ENCODE data around the gene QPRT.
"Not testable (repeated sequence)": the region's sequence is repeated elsewhere in the genome, so short reads cannot be mapped to it uniquely, and the experiment has no call there.

QPRT gene

DNA sequence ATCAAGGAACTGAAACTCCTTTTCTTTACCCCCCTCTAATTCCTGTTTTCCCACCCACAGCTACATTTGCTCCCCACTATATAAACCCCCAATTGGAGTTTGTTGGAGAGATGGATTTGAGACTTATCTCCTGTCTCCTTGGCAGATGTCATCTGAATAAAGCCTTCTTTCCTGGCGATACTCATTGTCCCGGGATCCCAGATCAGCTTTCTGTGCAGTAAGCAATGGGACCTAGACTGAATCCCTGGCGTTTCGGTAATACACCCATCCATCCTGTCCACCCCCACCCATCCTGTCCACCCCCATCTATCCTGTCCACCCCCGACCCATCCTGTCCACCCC is 22.2 kb downstream of the QPRT start:
- no peak overlapping the region for H3K4me3 ChIP-seq (ENCODE audit: low read depth, low read length)
- DNase-seq = no peak
- TF ChIP-seq, protein P1, sequence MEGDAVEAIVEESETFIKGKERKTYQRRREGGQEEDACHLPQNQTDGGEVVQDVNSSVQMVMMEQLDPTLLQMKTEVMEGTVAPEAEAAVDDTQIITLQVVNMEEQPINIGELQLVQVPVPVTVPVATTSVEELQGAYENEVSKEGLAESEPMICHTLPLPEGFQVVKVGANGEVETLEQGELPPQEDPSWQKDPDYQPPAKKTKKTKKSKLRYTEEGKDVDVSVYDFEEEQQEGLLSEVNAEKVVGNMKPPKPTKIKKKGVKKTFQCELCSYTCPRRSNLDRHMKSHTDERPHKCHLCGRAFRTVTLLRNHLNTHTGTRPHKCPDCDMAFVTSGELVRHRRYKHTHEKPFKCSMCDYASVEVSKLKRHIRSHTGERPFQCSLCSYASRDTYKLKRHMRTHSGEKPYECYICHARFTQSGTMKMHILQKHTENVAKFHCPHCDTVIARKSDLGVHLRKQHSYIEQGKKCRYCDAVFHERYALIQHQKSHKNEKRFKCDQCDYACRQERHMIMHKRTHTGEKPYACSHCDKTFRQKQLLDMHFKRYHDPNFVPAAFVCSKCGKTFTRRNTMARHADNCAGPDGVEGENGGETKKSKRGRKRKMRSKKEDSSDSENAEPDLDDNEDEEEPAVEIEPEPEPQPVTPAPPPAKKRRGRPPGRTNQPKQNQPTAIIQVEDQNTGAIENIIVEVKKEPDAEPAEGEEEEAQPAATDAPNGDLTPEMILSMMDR (IDR thresholded peaks at IDR 0.05; ENCODE audit: low read depth, low read length) = no peak
- H3K9me3 ChIP-seq = no peaks in the 10 kb centered on the region
- H3K27me3 ChIP-seq = no peaks in the 10 kb centered on the region
- H3K36me3 ChIP-seq = peaks cover 7% of the 10 kb centered on the region
- no peaks in the 10 kb centered on the region; the same call in 1 of the 2 replicates for H3K4me1 ChIP-seq

GRCh38 chr16:29702269-29702668 is 23.3 kb downstream of the QPRT start:
- no peaks in the 10 kb centered on the region; the same call in 1 of the 2 replicates for H3K4me1 ChIP-seq
- H3K9me3 ChIP-seq = no peaks in the 10 kb centered on the region
- no peak overlapping the region for H3K4me3 ChIP-seq (ENCODE audit: low read depth, low read length)
- no peak for DNase-seq
- H3K27me3 ChIP-seq = no peaks in the 10 kb centered on the region
- TF ChIP-seq, protein P1 (IDR thresholded peaks at IDR 0.05; ENCODE audit: low read depth, low read length) = no peak
- H3K36me3 ChIP-seq = peaks cover 3% of the 10 kb centered on the region

DNA sequence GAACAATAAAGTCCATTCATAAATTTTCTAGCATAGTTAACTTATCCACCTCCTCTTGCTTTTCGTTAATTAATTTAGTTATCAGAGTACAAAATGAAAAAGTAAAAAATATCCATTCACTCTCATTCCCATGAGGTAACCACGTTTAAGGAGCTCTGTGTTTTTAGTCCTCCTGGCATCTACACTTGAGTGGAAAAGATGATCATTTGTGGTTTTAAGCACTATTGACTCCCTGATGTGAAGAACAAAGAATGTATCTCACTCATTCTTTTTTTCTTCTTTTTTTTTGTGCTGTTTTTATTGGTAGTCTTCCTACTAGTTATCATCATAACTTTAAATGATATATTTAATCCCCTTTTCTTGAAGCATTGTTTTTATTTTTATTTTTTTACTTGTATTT is 26.1 kb downstream of the QPRT start:
- no peak for DNase-seq
- no peaks in the 10 kb centered on the region for H3K27me3 ChIP-seq
- peaks cover 2% of the 10 kb centered on the region; the same call in 1 of the 2 replicates for H3K4me1 ChIP-seq
- TF ChIP-seq, protein P1 (IDR thresholded peaks at IDR 0.05; ENCODE audit: low read depth, low read length) = no peak
- no peaks in the 10 kb centered on the region for H3K9me3 ChIP-seq
- no peaks in the 10 kb centered on the region for H3K36me3 ChIP-seq
- H3K4me3 ChIP-seq (ENCODE audit: low read depth, low read length) = no peak overlapping the region

DNA sequence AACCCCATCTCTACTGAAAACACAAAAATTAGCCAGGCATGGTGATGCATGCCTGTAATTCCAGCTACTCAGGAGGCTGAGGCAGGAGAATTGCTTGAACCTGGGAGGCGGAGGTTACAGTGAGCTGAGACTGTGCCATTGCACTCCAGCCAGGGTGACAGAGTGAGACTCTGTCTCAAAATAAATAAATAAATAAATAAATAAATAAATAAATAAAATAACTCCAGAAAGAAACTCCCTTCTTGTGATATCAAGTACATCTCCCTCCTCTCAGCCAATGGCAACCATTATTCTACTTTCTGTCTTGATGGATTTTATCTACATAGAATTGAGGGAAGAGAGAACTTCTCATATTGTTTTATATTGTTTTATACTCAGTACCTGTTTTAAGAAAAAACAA is 28.2 kb downstream of the QPRT start:
- H3K4me3 ChIP-seq (ENCODE audit: low read depth, low read length); H3K4me1 ChIP-seq; H3K36me3 ChIP-seq; DNase-seq; H3K9me3 ChIP-seq; H3K27me3 ChIP-seq: not testable (repeated sequence)

DNA sequence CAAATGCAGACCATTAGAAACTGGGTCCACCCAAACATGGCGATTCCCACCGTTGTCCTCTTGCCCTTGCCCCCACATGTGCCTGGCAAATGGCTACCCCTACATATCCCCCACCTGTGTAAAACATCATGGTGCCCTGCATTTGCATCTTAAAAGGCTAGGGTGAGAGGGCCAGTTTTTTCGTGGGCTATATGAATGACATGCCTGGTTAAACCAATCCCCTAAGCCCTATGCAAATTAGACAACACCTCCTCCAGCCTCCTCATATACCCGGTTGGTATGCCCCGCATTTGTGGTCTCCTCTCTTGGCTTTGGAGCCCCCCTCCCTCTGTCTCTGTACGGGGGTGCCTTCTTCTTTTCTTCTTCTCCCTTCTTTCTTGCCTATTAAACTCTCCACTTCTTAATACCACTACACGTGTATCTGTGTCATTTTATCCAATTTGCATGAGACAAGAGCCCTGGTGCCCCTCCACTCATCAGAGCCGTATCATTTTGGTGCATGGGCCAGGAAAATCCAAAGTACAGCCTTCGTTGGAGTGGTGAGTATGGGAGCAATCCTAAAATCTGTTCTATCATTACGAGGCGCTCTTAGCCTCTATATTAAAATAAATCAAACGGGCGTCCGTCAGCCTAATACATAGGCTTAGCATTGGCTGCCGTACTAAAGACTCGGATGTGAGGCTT is 30.1 kb downstream of the QPRT start:
- DNase-seq = no peak

DNA sequence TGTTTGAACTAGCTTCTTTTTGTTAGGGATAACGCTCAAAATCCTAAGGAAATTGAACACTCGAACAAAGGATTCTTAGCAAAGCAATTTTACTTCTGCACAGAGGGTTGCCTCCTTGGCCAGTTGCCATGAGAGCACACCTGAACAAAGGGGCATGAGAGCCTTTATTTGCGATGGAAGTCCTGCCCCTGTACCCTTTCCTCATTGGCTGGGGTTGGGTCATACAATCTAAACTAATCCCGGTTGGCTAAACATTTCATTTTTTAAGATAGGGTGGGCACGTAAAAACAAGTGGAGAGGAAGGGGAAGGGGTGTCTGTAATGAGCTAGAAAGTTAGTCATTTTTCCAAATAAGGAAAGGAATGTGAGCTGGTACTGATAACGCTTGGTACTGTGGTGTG is 30.7 kb downstream of the QPRT start:
- H3K27me3 ChIP-seq; H3K4me3 ChIP-seq (ENCODE audit: low read depth, low read length); H3K36me3 ChIP-seq; DNase-seq; H3K4me1 ChIP-seq; H3K9me3 ChIP-seq: not testable (repeated sequence)

More for the DNA sequence above, 30.1 kb downstream of the QPRT start:
- Histone ChIP-seq H3K4me3 (ENCODE audit: low read depth, low read length) (no peak overlapping the region), H3K27me3 (no peaks in the 10 kb centered on the region), H3K36me3 (no peaks in the 10 kb centered on the region), H3K4me1 (peaks cover 6% of the 10 kb centered on the region), H3K9me3 (no peaks in the 10 kb centered on the region)
- TF ChIP-seq, protein P1 (IDR thresholded peaks at IDR 0.05; ENCODE audit: low read depth, low read length) = no peak

DNA sequence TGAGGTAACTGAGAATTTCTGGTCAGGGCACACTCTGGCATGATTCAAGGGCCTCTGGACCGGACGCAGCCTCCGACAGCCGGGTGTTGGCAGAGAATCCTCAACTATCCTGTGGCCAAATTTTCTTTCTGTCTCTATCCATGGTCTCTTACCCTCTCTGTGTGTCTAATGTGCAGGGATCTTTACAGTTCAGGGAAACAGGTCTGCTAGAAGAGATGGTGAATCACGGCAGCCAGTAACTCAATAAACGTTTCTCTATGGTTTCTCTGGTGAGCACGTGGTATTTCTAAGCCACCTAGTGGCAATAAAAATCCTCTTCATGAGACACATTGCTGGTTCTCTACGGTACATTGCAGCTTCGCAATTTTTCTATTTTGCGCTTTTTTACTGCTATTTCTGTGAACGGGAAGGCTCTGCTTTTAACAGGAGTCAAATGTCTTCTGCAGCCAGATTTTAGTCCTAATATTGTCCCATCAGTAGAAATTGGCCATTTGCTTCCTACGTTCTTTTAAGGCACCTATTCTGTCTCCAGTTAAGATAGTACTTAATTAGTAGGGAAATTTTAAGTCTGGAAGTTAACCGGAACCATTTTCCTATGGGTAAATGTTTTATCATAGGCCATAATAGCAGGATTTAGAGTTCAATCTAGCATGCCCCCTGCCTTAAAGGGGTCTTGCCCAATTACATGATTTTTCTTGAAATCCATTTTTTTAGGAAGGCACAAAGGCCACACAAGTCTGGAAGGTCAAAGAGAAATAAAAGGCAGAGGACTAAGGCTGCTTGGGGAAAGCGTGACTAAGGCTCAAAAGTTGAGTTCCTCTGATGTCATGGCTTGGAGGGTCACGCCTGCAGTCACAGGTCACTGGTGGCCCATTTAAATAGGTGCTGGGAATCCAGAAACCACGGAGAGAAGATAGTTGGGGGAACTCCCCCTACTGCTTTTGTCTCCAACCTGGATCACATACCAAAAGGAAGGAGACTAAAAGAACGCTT is 31.5 kb downstream of the QPRT start:
- Histone ChIP-seq H3K4me1 (peaks cover 6% of the 10 kb centered on the region), H3K27me3 (no peaks in the 10 kb centered on the region), H3K9me3 (no peaks in the 10 kb centered on the region), H3K4me3 (ENCODE audit: low read depth, low read length) (0 out of 2 replicates have a peak overlapping the region, but pooled peaks have one; percentile 4), H3K36me3 (no peaks in the 10 kb centered on the region)
- peak; percentile 53 for DNase-seq
- TF ChIP-seq, protein P1 (IDR thresholded peaks at IDR 0.05; ENCODE audit: low read depth, low read length) = peak; percentile 81
